HepG2 (cell line): ENCODE measurements around the gene PTPA. TPM values are rescaled to one million over a fixed set of nuclear protein-coding genes. Genes with fewer than 3 reads are reported as not detected.

ENCODE experiments used
- CBX5 ChIP-seq: sonication (generic); formaldehyde crosslinking; IDR thresholded peaks from 2 replicates; pipeline ENCODE4 v1.4.0; 2020; ENCODE audit warnings: missing genetic modification reagents, borderline replicate concordance
- IKZF1 ChIP-seq: fragments of 450-650 bp; IDR thresholded peaks from 2 replicates; pipeline ENCODE4 v1.7.1; 2016
- LCORL ChIP-seq, 2 experiments: fragments of 450-650 bp in 1 of 2; sonication (generic) in 1 of 2; formaldehyde crosslinking in 1 of 2; IDR thresholded peaks; 2 replicates each; pipeline versions ENCODE4 v1.5.0 to v1.6.1; 2017 to 2020; ENCODE audit warnings: antibody characterized with exemption in 1 of 2, missing genetic modification reagents in 1 of 2
- MEIS2 ChIP-seq: sonication (generic); formaldehyde crosslinking; IDR thresholded peaks from 2 replicates; pipeline ENCODE4 v1.9.0; 2021; ENCODE audit warnings: mild to moderate bottlenecking, missing genetic modification reagents
- MTF2 ChIP-seq: sonication (generic); formaldehyde crosslinking; IDR thresholded peaks from 2 replicates; pipeline ENCODE4 v1.5.0; 2020; ENCODE audit warnings: missing genetic modification reagents, borderline replicate concordance
- PHF20 ChIP-seq: sonication (generic); formaldehyde crosslinking; IDR thresholded peaks from 2 replicates; pipeline ENCODE4 v1.5.0; 2020; ENCODE audit warnings: mild to moderate bottlenecking, missing genetic modification reagents
- PITX1 ChIP-seq: sonication (generic); formaldehyde crosslinking; IDR thresholded peaks from 2 replicates; pipeline ENCODE4 v1.5.1; 2020; ENCODE audit warnings: mild to moderate bottlenecking, missing genetic modification reagents
- TBX2 ChIP-seq: sonication (generic); formaldehyde crosslinking; IDR thresholded peaks from 2 replicates; pipeline ENCODE4 v1.5.0; 2020; ENCODE audit warnings: missing genetic modification reagents, mild to moderate bottlenecking, borderline replicate concordance
- TFDP1 ChIP-seq: IDR thresholded peaks from 2 replicates; pipeline ENCODE4 v1.6.1; 2016; ENCODE audit warnings: missing compliant biosample characterization, missing genetic modification reagents, borderline replicate concordance
- ZNF180 ChIP-seq: sonication (generic); formaldehyde crosslinking; IDR thresholded peaks from 2 replicates; pipeline ENCODE4 v1.4.0; 2020; ENCODE audit warnings: low read depth, missing genetic modification reagents, borderline replicate concordance
- ZNF276 ChIP-seq: sonication (generic); formaldehyde crosslinking; IDR thresholded peaks from 2 replicates; pipeline ENCODE4 v1.4.0; 2020; ENCODE audit warnings: mild to moderate bottlenecking, low read depth, missing genetic modification reagents
- ZNF318 ChIP-seq: sonication (generic); formaldehyde crosslinking; IDR thresholded peaks from 2 replicates; pipeline ENCODE4 v1.4.0; 2020; ENCODE audit warnings: mild to moderate bottlenecking, missing genetic modification reagents
- ZNF557 ChIP-seq: sonication (generic); formaldehyde crosslinking; IDR thresholded peaks from 2 replicates; pipeline ENCODE4 v1.4.0; 2020; ENCODE audit warnings: missing genetic modification reagents
- ZNF562 ChIP-seq: sonication (generic); formaldehyde crosslinking; IDR thresholded peaks from 2 replicates; pipeline ENCODE4 v1.8.0; 2022; ENCODE audit warnings: missing genetic modification reagents, borderline replicate concordance
- ZNF598 ChIP-seq: sonication (generic); formaldehyde crosslinking; IDR thresholded peaks from 2 replicates; pipeline ENCODE4 v1.5.1; 2020; ENCODE audit warnings: mild to moderate bottlenecking, missing genetic modification reagents, borderline replicate concordance
- ZNF616 ChIP-seq: sonication (generic); formaldehyde crosslinking; IDR thresholded peaks from 2 replicates; pipeline ENCODE4 v1.5.0; 2020; ENCODE audit warnings: low read depth, mild to moderate bottlenecking, missing genetic modification reagents
- ZNF841 ChIP-seq: sonication (generic); formaldehyde crosslinking; IDR thresholded peaks from 2 replicates; pipeline ENCODE4 v1.8.1; 2023; ENCODE audit warnings: missing genetic modification reagents, borderline replicate concordance
- ZNF879 ChIP-seq: sonication (generic); formaldehyde crosslinking; IDR thresholded peaks from 2 replicates; pipeline ENCODE4 v1.8.1; 2023; ENCODE audit warnings: missing genetic modification reagents
- polyA plus RNA-seq, 8 experiments: library from polyadenylated mRNA; depleted of rRNA in 3 of 8; stranded (reverse) in 7 of 8; unstranded in 1 of 8; fragments of >200 nt; fragmentation: Illumina TruSeq in 4 of 8; extraction: Trizol in 4 of 8; gene quantifications; 2 replicates each; pipeline versions ENCODE4 v1.2.1 to v1.2.3, GENCODE V29; 2011 to 2016; ENCODE audit warnings: low read depth in 4 of 8, missing spikeins in 1 of 8, mixed read lengths in 1 of 8; ENCODE audit not compliant: insufficient read depth in 1 of 8
- total RNA-seq, 5 experiments: library from RNA; depleted of rRNA; stranded (reverse); fragments of >200 nt; fragmentation: Illumina TruSeq; extraction: Trizol; gene quantifications; 2 replicates each; pipeline ENCODE4 v1.2.3, GENCODE V29; 2016; ENCODE audit warnings: low read depth in 1 of 5

The PTPA gene
- total and polyA plus RNA-seq, 2 of the 13 experiments (the other 11 are each of a cell fraction or from before 2014, with no cell fraction given), result 79.3 to 105 TPM

GRCh38 chr9:129064499-129064908 lies 46.7 kb upstream of the PTPA start (continued):
- TF ChIP-seq ZNF318 (CRISPR knock-in tag) (no peak), ZNF879 (CRISPR knock-in tag) (no peak), ZNF180 (CRISPR knock-in tag) (no peak), ZNF598 (CRISPR knock-in tag) (peak; percentile 45; the same call in 1 of the 2 replicates), TFDP1 (peak; percentile 71; the same call in 1 of the 2 replicates), PITX1 (CRISPR knock-in tag) (peak; percentile 87; the same call in 1 of the 2 replicates), ZNF557 (CRISPR knock-in tag) (no peak), TBX2 (CRISPR knock-in tag) (peak; percentile 73), MEIS2 (CRISPR knock-in tag) (no peak), IKZF1 (no peak), PHF20 (CRISPR knock-in tag) (no peak), ZNF276 (CRISPR knock-in tag) (0 out of 2 replicates have a peak, but pooled peaks have one; percentile 68), CBX5 (CRISPR knock-in tag) (peak; percentile 89; the same call in 1 of the 2 replicates), ZNF562 (CRISPR knock-in tag) (no peak), ZNF841 (no peak), LCORL (IDR thresholded peaks at IDR 0.05) (no peak), LCORL (CRISPR knock-in tag; IDR thresholded peaks at IDR 0.05) (peak; percentile 95), ZNF616 (CRISPR knock-in tag) (no peak), MTF2 (no peak)
